Measurements from ENCODE around the gene APOE.

GRCh38 chr19:44905437-44906160 is at the start of gene APOE:
- TF ChIP-seq CTCF (CRISPR knock-in tag; IDR thresholded peaks at IDR 0.05) (peak; percentile 7; the same call in 1 of the 2 replicates), ELF3 (CRISPR knock-in tag; IDR thresholded peaks at IDR 0.05) (peak; percentile 39; the same call in 1 of the 2 replicates), CHD2 (IDR thresholded peaks at IDR 0.05; ENCODE audit: low read depth, low read length) (no peak), RELA (CRISPR knock-in tag; IDR thresholded peaks at IDR 0.05) (no peak), ZNF75D (CRISPR knock-in tag; IDR thresholded peaks at IDR 0.05; ENCODE audit: borderline replicate concordance) (no peak), ZNF331 (CRISPR knock-in tag; IDR thresholded peaks at IDR 0.05) (no peak; the same call in 1 of the 2 replicates), ZNF597 (CRISPR knock-in tag; IDR thresholded peaks at IDR 0.05) (no peak), MAFF (IDR thresholded peaks at IDR 0.05; ENCODE audit: low read depth, low read length) (no peak), TP53 (CRISPR knock-in tag; conservative IDR thresholded peaks at IDR 0.05) (no peak), TOE1 (CRISPR knock-in tag; IDR thresholded peaks at IDR 0.05) (no peak; the same call in 1 of the 2 replicates), TAF1 (CRISPR knock-in tag; IDR thresholded peaks at IDR 0.05) (peak; percentile 60), HIVEP1 (CRISPR knock-in tag; IDR thresholded peaks at IDR 0.05) (no peak; the same call in 1 of the 2 replicates), CEBPB (IDR thresholded peaks at IDR 0.05; ENCODE audit: borderline replicate concordance, low read depth, low read length) (no peak), POLR2A (IDR thresholded peaks at IDR 0.05; ENCODE audit: insufficient read depth in 1 of 2, low read depth in 2 of 2, low read length in 2 of 2) (peak; percentile 70 to 89)

Data from HepG2 (cell line).